ENCODE results near the gene TMEM45A.
"Not testable (repeated sequence)": the region's sequence is repeated elsewhere in the genome, so short reads cannot be mapped to it uniquely, and the experiment has no call there.

Gene TMEM45A, protein sequence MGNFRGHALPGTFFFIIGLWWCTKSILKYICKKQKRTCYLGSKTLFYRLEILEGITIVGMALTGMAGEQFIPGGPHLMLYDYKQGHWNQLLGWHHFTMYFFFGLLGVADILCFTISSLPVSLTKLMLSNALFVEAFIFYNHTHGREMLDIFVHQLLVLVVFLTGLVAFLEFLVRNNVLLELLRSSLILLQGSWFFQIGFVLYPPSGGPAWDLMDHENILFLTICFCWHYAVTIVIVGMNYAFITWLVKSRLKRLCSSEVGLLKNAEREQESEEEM

DNA sequence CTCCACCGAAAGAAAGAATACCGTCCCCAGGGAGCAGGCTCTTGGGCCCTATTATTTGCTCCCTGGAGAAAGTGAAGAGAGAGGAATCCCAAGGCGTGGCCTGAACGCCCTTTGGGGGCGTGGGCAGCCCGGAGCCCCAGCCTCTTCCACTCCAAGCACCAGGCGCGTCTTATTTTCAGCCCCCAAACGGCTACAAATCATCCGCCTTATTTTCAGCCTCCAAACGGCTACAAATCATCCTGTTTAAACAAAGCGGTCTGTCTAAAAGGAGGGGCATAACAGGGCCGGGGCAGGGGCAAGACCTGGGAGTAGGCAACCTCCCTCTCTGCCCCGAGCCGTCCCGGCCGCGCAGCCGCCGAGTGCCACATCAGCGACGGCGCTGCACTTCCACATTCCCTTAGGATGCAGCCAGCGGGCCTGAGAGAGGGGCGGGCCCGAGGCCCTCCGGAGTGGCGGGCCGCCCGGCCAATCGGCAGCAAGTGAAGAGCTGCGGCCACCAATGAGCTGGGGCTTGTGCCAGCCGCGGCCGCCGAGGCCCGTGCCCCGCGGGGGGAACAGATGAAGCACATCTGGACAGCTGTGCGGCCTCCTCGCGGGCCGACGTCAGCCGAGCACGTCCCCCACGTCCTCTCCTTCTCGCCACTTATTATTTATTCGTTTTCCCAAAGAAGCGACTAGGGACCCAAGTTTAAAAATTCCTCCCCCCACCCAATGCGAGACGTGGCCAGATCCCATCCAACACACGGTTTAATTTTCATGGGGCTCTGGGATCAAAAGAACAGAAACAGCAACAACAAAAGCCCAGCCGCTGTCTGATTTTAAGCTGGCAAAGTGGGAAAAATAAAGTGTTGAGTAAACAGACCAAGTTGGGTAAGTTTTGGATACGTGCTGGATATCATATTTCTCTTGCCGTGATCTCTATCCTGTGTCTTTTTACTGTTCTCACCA, at the start of gene TMEM45A:
Gene TMEM45A (plus strand): TSS at position 561 of the 948 bp plus-strand sequence. CDS start 62,593 bp downstream, outside the sequence.
- no peaks in the 10 kb centered on the region for H3K27me3 ChIP-seq (ENCODE audit: control insufficient read depth, insufficient read depth, low read length)
- no peaks in the 10 kb centered on the region for H3K36me3 ChIP-seq (ENCODE audit: control insufficient read depth, insufficient read depth, low read length)
- peak within 1 kb of the TSS; percentile 66; the same call in 1 of the 2 replicates for H3K4me3 ChIP-seq (ENCODE audit: low read length)
- no peaks in the 10 kb centered on the region for H3K9me3 ChIP-seq (ENCODE audit: control insufficient read depth, insufficient read depth, low read length)
- H3K27ac ChIP-seq (ENCODE audit: low read length): no peak within 1 kb of the TSS
- WGBS (ENCODE audit: insufficient coverage, insufficient read length): no CpG with 5 or more reads among the region's 56 CpGs
- H3K4me1 ChIP-seq (ENCODE audit: control insufficient read depth, insufficient read depth, low read length): no peaks in the 10 kb centered on the region
- peak; percentile 85 for DNase-seq (ENCODE audit: low read depth, low spot score)

DNA sequence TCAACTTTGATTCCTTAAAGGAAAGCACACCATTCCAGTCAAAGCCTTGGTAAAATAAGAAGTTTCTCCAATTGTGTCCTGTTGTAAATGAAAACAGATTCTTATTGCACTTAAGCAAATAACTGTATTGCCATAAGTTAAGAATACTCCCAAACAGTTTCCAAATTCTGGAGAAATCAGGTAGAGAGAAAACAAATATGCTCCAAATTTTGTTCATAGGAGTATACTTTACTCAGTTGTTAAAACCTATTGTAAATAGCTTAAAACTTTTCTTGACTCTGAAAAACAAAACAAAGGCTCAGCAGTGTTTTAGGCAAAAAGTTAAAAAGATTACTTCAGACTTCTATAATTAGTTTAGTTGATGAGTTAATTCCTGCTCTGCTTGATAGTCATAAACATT, 48.7 kb upstream of the TMEM45A start:
- H3K4me1 ChIP-seq (ENCODE audit: control insufficient read depth, insufficient read depth, low read length): no peaks in the 10 kb centered on the region
- no peak for DNase-seq (ENCODE audit: low read depth, low spot score)
- no peak overlapping the region for H3K27ac ChIP-seq (ENCODE audit: low read length)
- H3K27me3 ChIP-seq (ENCODE audit: control insufficient read depth, insufficient read depth, low read length): no peaks in the 10 kb centered on the region
- H3K9me3 ChIP-seq (ENCODE audit: control insufficient read depth, insufficient read depth, low read length): no peaks in the 10 kb centered on the region; the same call in 1 of the 2 replicates
- no peaks in the 10 kb centered on the region for H3K36me3 ChIP-seq (ENCODE audit: control insufficient read depth, insufficient read depth, low read length)
- H3K4me3 ChIP-seq (ENCODE audit: low read length): no peak overlapping the region

DNA sequence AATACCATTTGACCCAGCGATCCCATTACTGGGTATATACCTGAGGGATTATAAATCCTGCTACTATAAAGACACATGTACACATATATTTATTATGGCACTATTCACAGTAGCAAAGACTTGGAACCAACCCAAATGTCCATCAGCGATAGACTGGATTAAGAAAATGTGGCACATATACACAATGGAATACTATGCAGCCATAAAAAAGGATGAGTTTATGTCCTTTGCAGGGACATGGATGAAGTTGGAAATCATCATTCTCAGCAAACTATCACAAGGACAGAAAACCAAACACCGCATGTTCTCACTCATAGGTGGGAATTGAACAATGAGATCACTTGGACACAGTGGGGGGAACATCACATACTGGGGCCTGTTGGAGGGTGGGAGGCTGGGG, 45.4 kb upstream of the TMEM45A start:
- not testable (repeated sequence) for H3K4me3 ChIP-seq (ENCODE audit: low read length); H3K4me1 ChIP-seq (ENCODE audit: control insufficient read depth, insufficient read depth, low read length); DNase-seq (ENCODE audit: low read depth, low spot score); H3K27ac ChIP-seq (ENCODE audit: low read length); H3K9me3 ChIP-seq (ENCODE audit: control insufficient read depth, insufficient read depth, low read length); H3K36me3 ChIP-seq (ENCODE audit: control insufficient read depth, insufficient read depth, low read length); H3K27me3 ChIP-seq (ENCODE audit: control insufficient read depth, insufficient read depth, low read length)
- no CpG with 5 or more reads among the region's 3 CpGs for WGBS (ENCODE audit: insufficient coverage, insufficient read length)

DNA sequence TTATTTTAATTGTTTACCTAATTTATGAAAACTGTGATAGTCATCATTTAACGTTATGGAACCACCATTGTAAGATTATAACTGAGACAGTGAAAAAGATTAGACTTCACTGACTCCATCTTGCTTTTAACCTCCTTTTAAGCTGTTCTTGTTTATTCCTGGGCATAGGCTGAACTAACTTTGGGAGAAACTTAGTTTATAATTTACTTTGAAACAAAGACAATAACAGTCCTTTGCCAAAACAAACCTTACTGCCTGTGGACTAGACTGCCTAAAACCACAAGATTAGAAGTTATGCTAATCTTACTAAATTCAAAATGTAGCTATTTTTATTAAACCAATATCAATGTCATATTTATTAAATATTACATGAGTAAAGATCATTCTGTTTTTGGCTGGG, 44.3 kb upstream of the TMEM45A start:
- H3K27me3 ChIP-seq (ENCODE audit: control insufficient read depth, insufficient read depth, low read length): no peaks in the 10 kb centered on the region
- H3K27ac ChIP-seq (ENCODE audit: low read length): no peak overlapping the region
- no peaks in the 10 kb centered on the region; the same call in 1 of the 2 replicates for H3K9me3 ChIP-seq (ENCODE audit: control insufficient read depth, insufficient read depth, low read length)
- no peak for DNase-seq (ENCODE audit: low read depth, low spot score)
- H3K4me3 ChIP-seq (ENCODE audit: low read length): no peak overlapping the region
- H3K36me3 ChIP-seq (ENCODE audit: control insufficient read depth, insufficient read depth, low read length): no peaks in the 10 kb centered on the region
- no CpG with 5 or more reads among the region's 1 CpG for WGBS (ENCODE audit: insufficient coverage, insufficient read length)
- H3K4me1 ChIP-seq (ENCODE audit: control insufficient read depth, insufficient read depth, low read length): no peaks in the 10 kb centered on the region

DNA sequence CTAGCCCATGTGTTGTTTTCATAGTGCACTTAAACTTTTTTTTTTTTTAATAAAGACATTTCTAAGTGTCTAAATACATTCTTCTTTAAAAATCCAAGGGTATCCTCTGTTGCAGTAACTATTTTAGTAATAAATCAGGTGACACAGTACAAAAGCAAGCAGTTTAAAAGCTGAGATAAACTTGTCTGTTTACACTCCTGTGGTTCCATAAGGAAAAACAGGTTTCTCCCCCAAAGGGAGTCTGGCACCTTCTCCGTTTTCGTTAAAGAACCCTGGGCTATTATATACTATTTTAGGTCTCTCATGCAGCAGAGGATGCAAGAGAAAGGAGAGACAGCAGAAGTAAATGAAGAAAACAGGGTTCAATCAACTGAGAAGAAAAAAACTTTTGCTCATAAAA, 43.2 kb upstream of the TMEM45A start:
- Histone ChIP-seq H3K4me3 (ENCODE audit: low read length) (no peak overlapping the region), H3K36me3 (ENCODE audit: control insufficient read depth, insufficient read depth, low read length) (no peaks in the 10 kb centered on the region), H3K27ac (ENCODE audit: low read length) (no peak overlapping the region), H3K27me3 (ENCODE audit: control insufficient read depth, insufficient read depth, low read length) (no peaks in the 10 kb centered on the region), H3K4me1 (ENCODE audit: control insufficient read depth, insufficient read depth, low read length) (no peaks in the 10 kb centered on the region), H3K9me3 (ENCODE audit: control insufficient read depth, insufficient read depth, low read length) (no peaks in the 10 kb centered on the region)
- no peak for DNase-seq (ENCODE audit: low read depth, low spot score)
- WGBS (ENCODE audit: insufficient coverage, insufficient read length): no CpG with 5 or more reads among the region's 2 CpGs

DNA sequence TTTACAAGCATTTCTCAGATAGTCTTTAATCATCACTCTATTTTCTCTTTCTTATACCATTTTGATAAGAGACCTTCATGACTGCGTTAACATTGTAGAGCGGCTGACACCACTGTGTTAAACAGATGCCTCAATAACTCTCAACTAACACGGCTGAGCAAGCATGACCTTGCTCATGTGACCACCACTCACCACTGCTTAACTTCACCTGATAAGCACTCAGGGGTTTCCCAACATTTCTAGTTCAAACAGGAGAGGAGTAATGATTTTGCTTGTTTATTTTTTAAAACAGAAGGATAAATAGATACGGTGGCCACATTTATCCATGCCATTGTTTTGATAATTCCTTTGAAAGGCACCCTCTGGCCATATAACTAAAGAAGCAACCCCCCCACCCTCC, 37.7 kb upstream of the TMEM45A start:
- no peaks in the 10 kb centered on the region for H3K36me3 ChIP-seq (ENCODE audit: control insufficient read depth, insufficient read depth, low read length)
- WGBS (ENCODE audit: insufficient coverage, insufficient read length): no CpG with 5 or more reads among the region's 4 CpGs
- H3K27ac ChIP-seq (ENCODE audit: low read length): no peak overlapping the region
- no peaks in the 10 kb centered on the region for H3K9me3 ChIP-seq (ENCODE audit: control insufficient read depth, insufficient read depth, low read length)
- no peak for DNase-seq (ENCODE audit: low read depth, low spot score)
- H3K27me3 ChIP-seq (ENCODE audit: control insufficient read depth, insufficient read depth, low read length): no peaks in the 10 kb centered on the region
- H3K4me3 ChIP-seq (ENCODE audit: low read length): no peak overlapping the region
- H3K4me1 ChIP-seq (ENCODE audit: control insufficient read depth, insufficient read depth, low read length): no peaks in the 10 kb centered on the region

DNA sequence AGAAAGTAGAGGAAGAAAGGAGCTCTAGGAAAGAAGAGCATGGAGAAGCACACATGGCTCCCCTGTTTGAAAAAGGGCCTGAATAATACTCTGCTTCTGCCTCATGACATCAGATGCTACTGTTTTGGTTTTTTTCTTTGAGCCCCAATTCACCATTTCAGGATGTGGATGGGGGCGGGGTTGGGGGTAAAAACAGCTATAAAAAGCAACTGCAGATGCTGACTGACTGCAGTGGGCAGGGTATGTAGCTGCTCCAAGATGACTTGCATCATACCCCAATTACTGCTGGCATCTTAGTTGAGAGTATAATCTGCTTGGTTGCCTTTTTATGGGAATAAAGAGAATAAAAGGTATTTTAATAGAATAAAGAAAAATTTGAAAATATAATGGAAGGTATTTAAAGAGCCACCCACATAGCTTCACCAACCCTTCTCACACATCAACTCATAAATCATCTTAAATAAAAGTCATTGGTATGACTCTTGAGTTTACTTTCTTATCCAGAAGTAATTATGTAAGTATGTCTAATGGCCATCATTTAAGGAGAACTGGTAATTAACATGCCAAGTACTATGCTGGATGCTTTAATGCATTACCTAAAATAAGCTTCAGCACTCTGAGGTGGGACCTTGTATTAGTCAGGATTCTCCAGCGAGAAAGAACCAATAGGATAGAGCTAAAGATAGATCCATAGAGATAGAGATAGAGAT, 36.4 kb upstream of the TMEM45A start:
- WGBS (ENCODE audit: insufficient coverage, insufficient read length): no CpG with 5 or more reads among the region's 2 CpGs
- no peaks in the 10 kb centered on the region for H3K27me3 ChIP-seq (ENCODE audit: control insufficient read depth, insufficient read depth, low read length)
- H3K4me1 ChIP-seq (ENCODE audit: control insufficient read depth, insufficient read depth, low read length): no peaks in the 10 kb centered on the region
- no peak overlapping the region for H3K27ac ChIP-seq (ENCODE audit: low read length)
- no peak overlapping the region for H3K4me3 ChIP-seq (ENCODE audit: low read length)
- H3K36me3 ChIP-seq (ENCODE audit: control insufficient read depth, insufficient read depth, low read length): no peaks in the 10 kb centered on the region
- DNase-seq (ENCODE audit: low read depth, low spot score): no peak
- H3K9me3 ChIP-seq (ENCODE audit: control insufficient read depth, insufficient read depth, low read length): no peaks in the 10 kb centered on the region

DNA sequence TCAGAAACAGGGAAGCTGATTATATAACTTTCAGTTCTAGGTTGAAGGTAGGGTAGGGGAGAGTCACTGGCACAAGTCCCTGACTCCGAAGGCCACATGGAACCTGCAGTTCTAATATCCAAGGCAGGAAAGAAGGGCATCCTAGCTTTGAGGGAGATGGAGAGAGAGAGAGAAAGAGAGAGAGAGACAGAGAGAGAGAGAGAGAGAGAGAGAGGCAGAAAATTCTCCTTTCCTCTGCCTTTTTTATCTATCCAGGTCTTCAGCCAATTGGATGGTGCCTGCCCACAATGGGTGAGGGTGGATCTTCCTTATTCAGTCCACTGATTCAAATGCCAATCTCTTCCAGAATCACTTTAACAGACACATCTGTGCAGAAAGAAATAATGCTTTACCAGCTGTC, 35.7 kb upstream of the TMEM45A start:
- no peaks in the 10 kb centered on the region for H3K27me3 ChIP-seq (ENCODE audit: control insufficient read depth, insufficient read depth, low read length)
- no peak overlapping the region for H3K4me3 ChIP-seq (ENCODE audit: low read length)
- no CpG with 5 or more reads among the region's 1 CpG for WGBS (ENCODE audit: insufficient coverage, insufficient read length)
- no peak overlapping the region for H3K27ac ChIP-seq (ENCODE audit: low read length)
- H3K4me1 ChIP-seq (ENCODE audit: control insufficient read depth, insufficient read depth, low read length): no peaks in the 10 kb centered on the region
- DNase-seq (ENCODE audit: low read depth, low spot score): no peak
- no peaks in the 10 kb centered on the region for H3K36me3 ChIP-seq (ENCODE audit: control insufficient read depth, insufficient read depth, low read length)
- no peaks in the 10 kb centered on the region for H3K9me3 ChIP-seq (ENCODE audit: control insufficient read depth, insufficient read depth, low read length)

DNA sequence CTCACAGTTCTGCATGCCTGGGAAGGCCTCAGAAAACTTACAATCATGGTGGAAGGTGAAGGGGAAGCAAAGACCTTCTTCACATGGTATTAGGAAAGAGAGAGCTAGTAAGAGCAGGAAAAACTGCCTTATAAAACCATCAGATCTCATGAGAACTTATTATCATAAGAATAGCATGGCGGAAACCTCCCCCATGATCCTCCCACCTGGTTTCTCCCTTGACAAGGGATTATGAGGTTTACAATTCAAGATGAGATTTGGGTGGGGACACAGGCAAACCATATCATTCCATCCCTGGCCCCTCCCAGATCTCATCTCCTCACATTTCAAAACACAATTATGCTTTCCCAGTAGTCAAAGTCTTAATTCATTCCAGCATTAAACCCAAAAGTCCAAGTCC, 34.6 kb upstream of the TMEM45A start:
- no CpG with 5 or more reads among the region's 1 CpG for WGBS (ENCODE audit: insufficient coverage, insufficient read length)

DNA sequence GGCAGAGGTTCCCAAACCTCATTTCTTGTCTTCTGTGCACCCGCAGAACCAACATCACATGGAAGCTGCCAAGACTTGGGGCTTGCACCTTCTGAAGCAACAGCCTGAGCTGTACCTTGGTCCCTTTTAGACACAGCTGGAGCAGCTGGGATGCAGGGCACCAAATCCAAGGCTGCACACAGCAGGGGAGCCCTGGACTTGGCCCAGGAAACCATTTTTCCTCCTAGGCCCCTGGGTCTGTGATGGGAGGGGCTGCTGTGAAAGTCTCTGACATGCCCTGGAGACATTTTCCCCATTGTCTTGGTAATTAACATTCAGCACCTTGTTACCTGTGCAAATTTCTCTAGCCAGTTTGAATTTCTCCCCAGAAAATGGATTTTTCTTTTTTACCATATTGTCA, 33.6 kb upstream of the TMEM45A start:
- no peak overlapping the region for H3K27ac ChIP-seq (ENCODE audit: low read length)
- no peaks in the 10 kb centered on the region for H3K27me3 ChIP-seq (ENCODE audit: control insufficient read depth, insufficient read depth, low read length)
- WGBS (ENCODE audit: insufficient coverage, insufficient read length): no CpG with 5 or more reads among the region's 1 CpG
- no peaks in the 10 kb centered on the region for H3K36me3 ChIP-seq (ENCODE audit: control insufficient read depth, insufficient read depth, low read length)
- H3K4me3 ChIP-seq (ENCODE audit: low read length): no peak overlapping the region
- DNase-seq (ENCODE audit: low read depth, low spot score): no peak
- no peaks in the 10 kb centered on the region for H3K9me3 ChIP-seq (ENCODE audit: control insufficient read depth, insufficient read depth, low read length)
- H3K4me1 ChIP-seq (ENCODE audit: control insufficient read depth, insufficient read depth, low read length): no peaks in the 10 kb centered on the region

More for the DNA sequence above, 34.6 kb upstream of the TMEM45A start:
- no peak overlapping the region for H3K27ac ChIP-seq (ENCODE audit: low read length)
- H3K4me1 ChIP-seq (ENCODE audit: control insufficient read depth, insufficient read depth, low read length): no peaks in the 10 kb centered on the region
- no peaks in the 10 kb centered on the region for H3K27me3 ChIP-seq (ENCODE audit: control insufficient read depth, insufficient read depth, low read length)
- no peak overlapping the region for H3K4me3 ChIP-seq (ENCODE audit: low read length)
- H3K9me3 ChIP-seq (ENCODE audit: control insufficient read depth, insufficient read depth, low read length): no peaks in the 10 kb centered on the region
- no peak for DNase-seq (ENCODE audit: low read depth, low spot score)
- H3K36me3 ChIP-seq (ENCODE audit: control insufficient read depth, insufficient read depth, low read length): no peaks in the 10 kb centered on the region
